Dermis lymphatic vessel endothelial cell (primary cell): ENCODE measurements around the gene PLEKHH1. TPM values are rescaled to one million over a fixed set of nuclear protein-coding genes. Genes with fewer than 3 reads are reported as not detected.

Source experiments
- total RNA-seq: library from RNA; depleted of rRNA; stranded (reverse); fragments of >200 nt; gene quantifications from 2 replicates; pipeline ENCODE4 v1.2.1, GENCODE V29; 2014

The PLEKHH1 gene
- total RNA-seq, result 0.11 and 0.17 TPM in 2 replicates

GRCh38 chr14:67532998-67533753, at the start of gene PLEKHH1:
PLEKHH1 (plus strand) TSS chr14:67533290; CDS start chr14:67541868, 8,578 bp downstream.

DNA sequence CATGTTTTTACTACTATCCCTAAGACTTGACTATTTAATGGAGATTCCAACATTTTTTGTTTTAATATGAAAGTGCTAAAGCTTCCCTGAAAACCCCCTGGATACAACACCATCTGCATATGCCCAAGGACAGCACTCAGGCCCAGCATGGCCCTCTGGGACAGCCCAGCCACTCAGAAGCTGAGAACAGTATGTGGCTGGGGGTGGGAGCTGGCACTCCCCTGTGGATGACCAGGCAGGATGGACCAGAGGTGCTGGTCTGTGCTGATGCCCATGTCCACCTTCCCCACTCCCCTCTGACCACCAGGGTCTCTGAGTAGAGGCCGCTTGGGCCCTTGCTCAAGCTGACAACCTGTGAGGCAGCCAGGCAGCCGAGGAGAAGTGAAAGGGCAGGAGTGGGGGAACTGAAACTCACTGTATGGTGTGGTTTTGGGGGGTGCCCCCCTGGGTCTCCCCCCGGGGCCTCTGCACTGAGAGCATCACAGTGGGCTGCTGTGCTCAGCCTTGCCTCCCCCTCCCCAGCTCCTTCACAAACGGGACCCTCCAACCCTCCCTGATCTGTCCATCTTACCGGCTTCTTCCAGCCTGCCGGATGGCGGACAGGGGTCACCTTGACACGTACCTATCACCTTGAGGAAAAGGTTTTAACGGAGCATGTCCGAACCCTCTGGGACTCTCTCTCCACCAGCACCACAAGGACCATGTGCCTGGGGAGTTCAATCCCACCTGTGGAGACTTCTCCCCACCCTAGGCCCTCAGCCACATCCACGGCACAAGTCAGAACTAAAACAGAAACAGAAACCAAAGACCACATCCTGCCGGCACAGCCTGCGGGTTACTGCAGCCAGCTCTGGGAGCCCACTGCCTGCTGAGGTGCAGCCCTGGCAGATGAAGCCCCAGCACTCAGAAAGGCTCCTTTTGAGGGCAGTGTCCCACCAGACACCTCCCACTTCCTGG, 44.9 kb upstream of the PLEKHH1 start, which contains the start of gene TMEM229B:
Gene TMEM229B, minus strand, starts transcription at position 785 of the 957 bp plus-strand sequence. CDS start 14,798 bp downstream, outside the sequence.

GRCh38 chr14:67599698-67600561, 66.8 kb downstream of the PLEKHH1 start, which contains the start of gene PIGH:
PIGH (minus strand) TSS chr14:67600268; CDS start chr14:67600203, 65 bp downstream.

DNA sequence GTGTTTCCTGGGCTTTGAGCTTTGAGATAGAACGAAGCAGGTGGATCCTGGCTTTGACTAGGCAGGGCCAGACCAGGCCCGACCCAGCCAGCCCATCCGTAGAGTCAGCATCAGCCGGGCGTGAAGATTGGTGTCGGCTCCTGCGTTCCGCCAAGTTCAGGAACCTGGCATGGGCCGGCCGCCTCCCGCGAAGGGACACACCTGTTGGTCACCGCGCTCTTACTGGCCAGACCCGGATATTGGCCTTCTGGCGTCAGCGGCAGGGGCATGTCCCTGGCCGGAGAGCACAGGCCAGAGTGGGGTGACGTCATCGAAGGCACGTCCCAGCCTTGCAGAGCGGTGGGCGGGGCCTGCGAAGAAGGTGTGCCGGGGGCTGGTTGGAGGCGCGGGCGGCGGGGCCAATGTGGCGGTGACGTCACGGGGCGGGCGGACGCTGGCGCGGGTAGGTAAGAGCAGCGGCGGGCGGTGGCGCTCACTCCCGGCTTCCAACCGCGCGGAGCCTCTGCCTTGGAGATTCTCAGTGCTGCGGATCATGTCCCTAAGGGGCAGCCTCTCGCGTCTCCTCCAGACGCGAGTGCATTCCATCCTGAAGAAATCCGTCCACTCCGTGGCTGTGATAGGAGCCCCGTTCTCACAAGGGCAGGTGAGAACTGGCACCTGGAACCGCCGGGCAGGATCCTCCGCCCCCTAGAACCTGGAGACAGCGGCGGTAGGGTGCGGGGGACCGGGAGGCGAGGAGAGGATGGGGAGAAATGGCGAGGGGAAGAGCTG, 86.5 kb downstream of the PLEKHH1 start, which contains the start of gene ARG2:
Gene ARG2, plus strand, starts transcription at position 475 of the 771 bp plus-strand sequence. Its CDS starts 58 bp downstream, at position 533.

Other genes with a start within 250 kb of the PLEKHH1 start
- gene ATP6V1D, start 173.5 kb upstream of the PLEKHH1 start, total RNA-seq, result 53.5 and 53.7 TPM in 2 replicates
- gene EIF2S1, start 173.0 kb upstream of the PLEKHH1 start, total RNA-seq, result 150 and 189 TPM in 2 replicates
- gene PLEK2, start 121.1 kb upstream of the PLEKHH1 start, total RNA-seq, result 0.43 TPM in 2 replicates
- gene TMEM229B, start 44.6 kb upstream of the PLEKHH1 start, total RNA-seq, result 0.33 and 0.52 TPM in 2 replicates
- gene PIGH, start 67.0 kb downstream of the PLEKHH1 start, total RNA-seq, result 13.8 and 15.7 TPM in 2 replicates
- 23.0 and 47.6 TPM in 2 replicates for gene ARG2, start 86.6 kb downstream of the PLEKHH1 start, total RNA-seq
- 50.6 and 58.0 TPM in 2 replicates for gene VTI1B, start 141.3 kb downstream of the PLEKHH1 start, total RNA-seq
- gene RDH11, start 162.5 kb downstream of the PLEKHH1 start, total RNA-seq, result 61.0 and 68.9 TPM in 2 replicates
- under 0.01 TPM in 1 of 2 replicates, not detected in the other for gene RDH12, start 168.6 kb downstream of the PLEKHH1 start, total RNA-seq